ENCODE data around the gene KLHDC7A. TPM values are rescaled to one million over a fixed set of nuclear protein-coding genes. Genes with fewer than 3 reads are reported as not detected.
"Not testable (repeated sequence)": the region's sequence is repeated elsewhere in the genome, so short reads cannot be mapped to it uniquely, and the experiment has no call there.

Gene KLHDC7A
- total and polyA plus RNA-seq, 5 donors = 0.02 to 0.08 TPM; not detected in 3

GRCh38 chr1:18458133-18459092 lies 22.3 kb upstream of the KLHDC7A start:
- 64% methylated on average over 15 of the region's 15 CpGs for WGBS
- intact Hi-C loops (cut with DNase I) = no loop called here
- no peak overlapping the region for H3K27ac ChIP-seq (ENCODE audit: low read length)
- H3K27me3 ChIP-seq (ENCODE audit: control insufficient read depth, insufficient read depth) = no peaks in the 10 kb centered on the region
- no peak overlapping the region for H3K4me3 ChIP-seq (ENCODE audit: low read length)
- H3K9me3 ChIP-seq (ENCODE audit: control insufficient read depth, low read length) = no peaks in the 10 kb centered on the region
- no peak for ATAC-seq
- no peak for DNase-seq
- H3K4me1 ChIP-seq (ENCODE audit: control insufficient read depth, insufficient read depth, low read length) = no peaks in the 10 kb centered on the region

GRCh38 chr1:18461656-18462055 lies 19.1 kb upstream of the KLHDC7A start:
- Histone ChIP-seq H3K27ac (ENCODE audit: low read length) (no peak overlapping the region), H3K4me3 (ENCODE audit: low read length) (no peak overlapping the region), H3K9me3 (ENCODE audit: control insufficient read depth, low read length) (no peaks in the 10 kb centered on the region), H3K4me1 (ENCODE audit: control insufficient read depth, insufficient read depth, low read length) (no peaks in the 10 kb centered on the region), H3K27me3 (ENCODE audit: control insufficient read depth, insufficient read depth) (no peaks in the 10 kb centered on the region)
- no peak for ATAC-seq
- no peak for DNase-seq
- WGBS = 81% methylated on average over 10 of the region's 10 CpGs
- intact Hi-C loops (cut with DNase I) = no loop called here

DNA sequence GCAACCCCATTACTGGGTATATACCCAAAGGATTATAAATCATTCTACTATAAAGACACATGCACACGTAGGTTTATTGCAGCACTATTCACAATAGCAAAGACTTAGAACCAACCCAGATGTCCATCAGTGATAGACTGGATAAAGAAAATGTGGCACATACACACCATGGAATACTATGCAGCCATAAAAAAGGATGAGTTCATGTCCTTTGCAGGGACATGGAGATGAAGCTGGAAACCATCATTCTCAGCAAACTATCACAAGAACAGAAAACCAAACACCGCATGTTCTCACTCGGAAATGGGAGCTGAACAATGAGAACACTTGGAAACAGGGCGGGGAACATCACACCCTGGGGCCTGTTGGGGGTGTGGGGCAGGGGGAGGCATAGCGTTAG lies 18.2 kb upstream of the KLHDC7A start:
- H3K9me3 ChIP-seq (ENCODE audit: control insufficient read depth, low read length); intact Hi-C loops (cut with DNase I); H3K27ac ChIP-seq (ENCODE audit: low read length); H3K4me1 ChIP-seq (ENCODE audit: control insufficient read depth, insufficient read depth, low read length); H3K27me3 ChIP-seq (ENCODE audit: control insufficient read depth, insufficient read depth); H3K4me3 ChIP-seq (ENCODE audit: low read length); DNase-seq; ATAC-seq: not testable (repeated sequence)
- WGBS = 91% methylated on average over 5 of the region's 5 CpGs

DNA sequence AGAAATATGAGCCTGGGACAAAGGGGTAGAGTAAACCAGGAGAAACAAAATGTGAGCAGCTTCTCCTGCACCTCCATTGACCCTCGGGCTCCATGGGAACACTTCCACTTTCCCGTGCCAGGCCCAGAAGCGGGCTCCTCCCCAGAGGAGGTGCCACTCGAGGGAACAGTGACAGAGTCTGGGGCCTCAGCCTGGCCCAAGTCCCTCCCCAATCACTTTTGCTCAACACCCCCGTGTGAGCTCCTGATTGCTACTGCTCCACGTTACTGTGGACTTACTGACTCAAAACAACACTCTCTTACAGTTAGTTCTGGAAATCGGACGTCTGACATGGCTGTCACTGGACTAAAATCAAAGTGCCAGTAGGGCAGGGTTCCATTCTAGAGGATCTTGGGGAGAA lies 17.7 kb upstream of the KLHDC7A start:
- no peaks in the 10 kb centered on the region for H3K9me3 ChIP-seq (ENCODE audit: control insufficient read depth, low read length)
- DNase-seq = no peak
- no peak for ATAC-seq
- no peaks in the 10 kb centered on the region for H3K27me3 ChIP-seq (ENCODE audit: control insufficient read depth, insufficient read depth)
- no peak overlapping the region for H3K27ac ChIP-seq (ENCODE audit: low read length)
- intact Hi-C loops (cut with DNase I) = no loop called here
- H3K4me3 ChIP-seq (ENCODE audit: low read length) = no peak overlapping the region
- no peaks in the 10 kb centered on the region for H3K4me1 ChIP-seq (ENCODE audit: control insufficient read depth, insufficient read depth, low read length)
- 74% methylated on average over 8 of the region's 8 CpGs for WGBS

GRCh38 chr1:18463984-18464664 lies 16.6 kb upstream of the KLHDC7A start:
- H3K27me3 ChIP-seq (ENCODE audit: control insufficient read depth, insufficient read depth) = no peaks in the 10 kb centered on the region
- intact Hi-C loops (cut with DNase I) = no loop called here
- WGBS = 89% methylated on average over 6 of the region's 6 CpGs
- no peaks in the 10 kb centered on the region for H3K4me1 ChIP-seq (ENCODE audit: control insufficient read depth, insufficient read depth, low read length)
- H3K4me3 ChIP-seq (ENCODE audit: low read length) = no peak overlapping the region
- no peaks in the 10 kb centered on the region for H3K9me3 ChIP-seq (ENCODE audit: control insufficient read depth, low read length)
- no peak for DNase-seq
- H3K27ac ChIP-seq (ENCODE audit: low read length) = no peak overlapping the region
- ATAC-seq = peak in 1 of 2 donors; percentile 22

GRCh38 chr1:18464665-18465050 lies 16.1 kb upstream of the KLHDC7A start:
- Histone ChIP-seq H3K4me3 (ENCODE audit: low read length) (no peak overlapping the region), H3K27me3 (ENCODE audit: control insufficient read depth, insufficient read depth) (no peaks in the 10 kb centered on the region), H3K27ac (ENCODE audit: low read length) (no peak overlapping the region), H3K4me1 (ENCODE audit: control insufficient read depth, insufficient read depth, low read length) (no peaks in the 10 kb centered on the region), H3K9me3 (ENCODE audit: control insufficient read depth, low read length) (no peaks in the 10 kb centered on the region)
- ATAC-seq (peak in 1 of 2 donors; percentile 33), DNase-seq (no peak)
- WGBS = 72% methylated on average over 8 of the region's 8 CpGs
- intact Hi-C loops (cut with DNase I) = no loop called here

DNA sequence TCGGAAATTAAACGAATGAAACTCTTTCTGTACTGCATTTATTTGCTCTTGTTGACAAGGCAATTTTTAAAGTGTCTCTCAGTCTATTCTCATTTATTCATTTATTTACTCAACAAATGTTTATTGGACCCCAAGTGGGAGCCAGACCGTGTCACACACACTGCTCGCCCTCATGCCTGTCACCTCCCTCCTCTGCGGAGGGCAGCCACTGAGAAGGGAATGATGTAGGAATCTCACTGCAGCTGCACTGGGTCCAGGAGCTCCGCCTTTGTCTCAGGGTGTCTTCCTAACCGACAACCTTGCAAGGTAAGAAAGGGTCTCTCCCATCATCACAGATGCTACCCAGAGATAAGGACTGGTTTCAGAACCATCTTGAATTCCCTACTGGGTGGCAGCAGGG lies 14.1 kb upstream of the KLHDC7A start:
- no peaks in the 10 kb centered on the region for H3K4me1 ChIP-seq (ENCODE audit: control insufficient read depth, insufficient read depth, low read length)
- no peaks in the 10 kb centered on the region for H3K27me3 ChIP-seq (ENCODE audit: control insufficient read depth, insufficient read depth)
- WGBS = 66% methylated on average over 7 of the region's 7 CpGs
- intact Hi-C loops (cut with DNase I) = no loop called here
- H3K4me3 ChIP-seq (ENCODE audit: low read length) = no peak overlapping the region
- DNase-seq (no peak), ATAC-seq (no peak)
- H3K27ac ChIP-seq (ENCODE audit: low read length) = no peak overlapping the region
- no peaks in the 10 kb centered on the region for H3K9me3 ChIP-seq (ENCODE audit: control insufficient read depth, low read length)

GRCh38 chr1:18468570-18468969 lies 12.2 kb upstream of the KLHDC7A start:
- Histone ChIP-seq H3K27ac (ENCODE audit: low read length) (no peak overlapping the region), H3K4me1 (ENCODE audit: control insufficient read depth, insufficient read depth, low read length) (no peaks in the 10 kb centered on the region), H3K27me3 (ENCODE audit: control insufficient read depth, insufficient read depth) (no peaks in the 10 kb centered on the region), H3K9me3 (ENCODE audit: control insufficient read depth, low read length) (no peaks in the 10 kb centered on the region), H3K4me3 (ENCODE audit: low read length) (no peak overlapping the region)
- WGBS = 78% methylated on average over 6 of the region's 6 CpGs
- no peak for ATAC-seq
- no peak for DNase-seq
- intact Hi-C loops (cut with DNase I) = no loop called here

GRCh38 chr1:18469514-18469913 lies 11.2 kb upstream of the KLHDC7A start:
- ATAC-seq (no peak), DNase-seq (no peak)
- Histone ChIP-seq H3K4me1 (ENCODE audit: control insufficient read depth, insufficient read depth, low read length) (no peaks in the 10 kb centered on the region), H3K27ac (ENCODE audit: low read length) (no peak overlapping the region), H3K9me3 (ENCODE audit: control insufficient read depth, low read length) (no peaks in the 10 kb centered on the region), H3K27me3 (ENCODE audit: control insufficient read depth, insufficient read depth) (no peaks in the 10 kb centered on the region), H3K4me3 (ENCODE audit: low read length) (no peak overlapping the region)
- WGBS = 66% methylated on average over 8 of the region's 8 CpGs
- intact Hi-C loops (cut with DNase I) = no loop called here

GRCh38 chr1:18470671-18471355 lies 9.9 kb upstream of the KLHDC7A start:
- no peak overlapping the region for H3K27ac ChIP-seq (ENCODE audit: low read length)
- 67% methylated on average over 12 of the region's 12 CpGs for WGBS
- H3K4me3 ChIP-seq (ENCODE audit: low read length) = no peak overlapping the region
- intact Hi-C loops (cut with DNase I) = no loop called here
- DNase-seq (no peak), ATAC-seq (no peak)
- no peaks in the 10 kb centered on the region for H3K4me1 ChIP-seq (ENCODE audit: control insufficient read depth, insufficient read depth, low read length)
- H3K9me3 ChIP-seq (ENCODE audit: control insufficient read depth, low read length) = no peaks in the 10 kb centered on the region
- H3K27me3 ChIP-seq (ENCODE audit: control insufficient read depth, insufficient read depth) = no peaks in the 10 kb centered on the region
